WTC11 (cell line): ENCODE measurements around the gene MCM3AP. TPM values are rescaled to one million over a fixed set of nuclear protein-coding genes. Genes with fewer than 3 reads are reported as not detected.

Experiments
- ATAC-seq: fragments of 200-7000 bp; cut with Tn5 transposase; 2 replicates; pipeline ENCODE4 v1.10.0; 2021; ENCODE audit warnings: mild to moderate bottlenecking, moderate library complexity
- CTCF ChIA-PET: fragments of 300-600 bp; sonication (Branson Sonifier 250); formaldehyde crosslinking; loops from one replicate; lab custom pipeline; 2021; ENCODE audit warnings: antibody characterized with exemption; lab: Charles Lee
- POLR2A ChIA-PET: fragments of 350-600 bp; sonication (Branson Sonifier 250); formaldehyde crosslinking; loops from one replicate; lab custom pipeline; 2021; ENCODE audit warnings: antibody characterized with exemption; lab: Charles Lee
- DNase-seq: peaks from one replicate; pipeline ENCODE4 v3.0.0; 2021; ENCODE audit warnings: low spot score
- H3K27ac Mint-ChIP-seq: 2 replicates; pipeline ENCODE4 v1.8.0; 2021; ENCODE audit warnings: mixed read lengths
- H3K27me3 Mint-ChIP-seq: 2 replicates; pipeline ENCODE4 v1.8.0; 2021; ENCODE audit warnings: low read depth, mild to moderate bottlenecking, moderate library complexity, mixed read lengths
- H3K36me3 Mint-ChIP-seq: 2 replicates; pipeline ENCODE4 v1.8.0; 2021; ENCODE audit warnings: mixed read lengths
- H3K4me1 Mint-ChIP-seq: 2 replicates; pipeline ENCODE4 v1.8.0; 2022; ENCODE audit warnings: mixed read lengths
- H3K4me3 Mint-ChIP-seq: 2 replicates; pipeline ENCODE4 v1.8.0; 2021; ENCODE audit warnings: mild to moderate bottlenecking, moderate library complexity, mixed read lengths
- H3K9me3 Mint-ChIP-seq: 2 replicates; pipeline ENCODE4 v1.8.0; 2021; ENCODE audit warnings: mixed read lengths
- ATF1 ChIP-seq: sonication (generic); formaldehyde crosslinking; IDR thresholded peaks from 2 replicates; pipeline ENCODE4 v1.8.1; 2023; ENCODE audit warnings: mild to moderate bottlenecking, moderate library complexity, missing genetic modification reagents
- ETV6 ChIP-seq: sonication (generic); formaldehyde crosslinking; IDR thresholded peaks from 2 replicates; pipeline ENCODE4 v1.8.1; 2022; ENCODE audit warnings: mild to moderate bottlenecking, missing genetic modification reagents
- MYBL2 ChIP-seq: sonication (generic); formaldehyde crosslinking; IDR thresholded peaks from 2 replicates; pipeline ENCODE4 v1.8.1; 2023; ENCODE audit warnings: mild to moderate bottlenecking, moderate library complexity, missing genetic modification reagents
- NFE2L1 ChIP-seq: sonication (generic); formaldehyde crosslinking; IDR thresholded peaks from 2 replicates; pipeline ENCODE4 v1.8.1; 2023; ENCODE audit warnings: missing genetic modification reagents
- NFYB ChIP-seq: sonication (generic); formaldehyde crosslinking; conservative IDR thresholded peaks from 2 replicates; pipeline ENCODE4 v1.8.0; 2022; ENCODE audit warnings: low read depth, missing genetic modification reagents
- OVOL2 ChIP-seq: fragments of 250-450 bp; sonication (Bioruptor Pico); IDR thresholded peaks from 2 replicates; pipeline ENCODE4 v1.9.0; 2021; ENCODE audit warnings: mild to moderate bottlenecking, borderline replicate concordance
- SMAD4 ChIP-seq: sonication (generic); formaldehyde crosslinking; IDR thresholded peaks from 2 replicates; pipeline ENCODE4 v1.8.0; 2022; ENCODE audit warnings: mild to moderate bottlenecking, missing genetic modification reagents
- SP1 ChIP-seq: sonication (generic); formaldehyde crosslinking; conservative IDR thresholded peaks from 2 replicates; pipeline ENCODE4 v1.8.1; 2022; ENCODE audit warnings: missing genetic modification reagents
- ZBTB21 ChIP-seq: sonication (generic); formaldehyde crosslinking; IDR thresholded peaks from 2 replicates; pipeline ENCODE4 v1.8.1; 2023; ENCODE audit warnings: mild to moderate bottlenecking, missing genetic modification reagents, borderline replicate concordance
- ZNF138 ChIP-seq: sonication (generic); formaldehyde crosslinking; conservative IDR thresholded peaks from 2 replicates; pipeline ENCODE4 v1.8.1; 2022; ENCODE audit warnings: mild to moderate bottlenecking, moderate library complexity, missing genetic modification reagents
- ZNF263 ChIP-seq: sonication (generic); formaldehyde crosslinking; IDR thresholded peaks from 2 replicates; pipeline ENCODE4 v1.8.1; 2022; ENCODE audit warnings: low read depth, mild to moderate bottlenecking, moderate library complexity, missing genetic modification reagents
- total RNA-seq: library from RNA; stranded (reverse); gene quantifications from 3 replicates; pipeline ENCODE4 v1.2.3, GENCODE V29; 2021
- TF ChIP-seq, protein P1 (sequence below): sonication (generic); formaldehyde crosslinking; IDR thresholded peaks from 2 replicates; pipeline ENCODE4 v1.8.1; 2023; ENCODE audit warnings: mild to moderate bottlenecking, missing genetic modification reagents
- TF ChIP-seq, protein P2 (sequence below): sonication (generic); formaldehyde crosslinking; IDR thresholded peaks from 2 replicates; pipeline ENCODE4 v1.8.0; 2023; ENCODE audit warnings: mild to moderate bottlenecking, missing genetic modification reagents
- TF ChIP-seq, protein P3 (sequence below): fragments of 250-450 bp; sonication (Bioruptor Pico); IDR thresholded peaks from 2 replicates; pipeline ENCODE4 v1.9.0; 2021; ENCODE audit warnings: moderate library complexity, mild to moderate bottlenecking, inconsistent platforms, borderline replicate concordance
- TF ChIP-seq, protein P4 (sequence below): sonication (generic); formaldehyde crosslinking; IDR thresholded peaks from 2 replicates; pipeline ENCODE4 v1.8.1; 2023; ENCODE audit warnings: mild to moderate bottlenecking, missing genetic modification reagents, borderline replicate concordance
- TF ChIP-seq, protein P5 (sequence below): sonication (generic); formaldehyde crosslinking; IDR thresholded peaks from 2 replicates; pipeline ENCODE4 v1.8.1; 2023; ENCODE audit warnings: mild to moderate bottlenecking, moderate library complexity, missing genetic modification reagents
- TF ChIP-seq, protein P6 (sequence below): sonication (generic); formaldehyde crosslinking; IDR thresholded peaks from 2 replicates; pipeline ENCODE4 v1.8.1; 2023; ENCODE audit warnings: mild to moderate bottlenecking, missing genetic modification reagents
- TF ChIP-seq, protein P7 (sequence below): fragments of 250-450 bp; sonication (Bioruptor Pico); IDR thresholded peaks from 2 replicates; pipeline ENCODE4 v1.9.0; 2021; ENCODE audit warnings: mild to moderate bottlenecking, borderline replicate concordance
- TF ChIP-seq, protein P8 (sequence below): sonication (generic); formaldehyde crosslinking; conservative IDR thresholded peaks from 2 replicates; pipeline ENCODE4 v1.8.1; 2022; ENCODE audit warnings: mild to moderate bottlenecking, missing genetic modification reagents

Gene MCM3AP
- total RNA-seq, 1 experiment from 2014 or later = 167 TPM

DNA sequence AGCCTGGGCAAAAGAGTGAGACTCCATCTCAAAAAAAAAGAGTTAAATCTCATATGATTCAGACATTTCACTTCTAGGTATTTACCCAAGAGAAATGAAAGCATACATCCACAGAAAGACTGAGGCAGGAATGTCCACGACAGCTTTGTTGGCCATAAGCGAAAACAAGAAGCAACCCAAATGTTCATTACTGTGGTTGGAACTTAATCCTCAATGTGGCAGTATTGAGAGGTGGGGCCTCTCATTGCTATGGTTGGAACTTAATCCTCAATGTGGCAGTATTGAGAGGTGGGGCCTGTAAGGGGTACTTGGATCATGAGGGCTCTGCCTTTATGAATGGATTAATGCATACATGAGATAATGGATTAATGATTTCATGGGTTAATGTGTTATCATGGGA is 23.0 kb upstream of the MCM3AP start (continued):
- TF ChIP-seq, protein P1, sequence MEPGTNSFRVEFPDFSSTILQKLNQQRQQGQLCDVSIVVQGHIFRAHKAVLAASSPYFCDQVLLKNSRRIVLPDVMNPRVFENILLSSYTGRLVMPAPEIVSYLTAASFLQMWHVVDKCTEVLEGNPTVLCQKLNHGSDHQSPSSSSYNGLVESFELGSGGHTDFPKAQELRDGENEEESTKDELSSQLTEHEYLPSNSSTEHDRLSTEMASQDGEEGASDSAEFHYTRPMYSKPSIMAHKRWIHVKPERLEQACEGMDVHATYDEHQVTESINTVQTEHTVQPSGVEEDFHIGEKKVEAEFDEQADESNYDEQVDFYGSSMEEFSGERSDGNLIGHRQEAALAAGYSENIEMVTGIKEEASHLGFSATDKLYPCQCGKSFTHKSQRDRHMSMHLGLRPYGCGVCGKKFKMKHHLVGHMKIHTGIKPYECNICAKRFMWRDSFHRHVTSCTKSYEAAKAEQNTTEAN = no peak
- TF ChIP-seq, protein P2, sequence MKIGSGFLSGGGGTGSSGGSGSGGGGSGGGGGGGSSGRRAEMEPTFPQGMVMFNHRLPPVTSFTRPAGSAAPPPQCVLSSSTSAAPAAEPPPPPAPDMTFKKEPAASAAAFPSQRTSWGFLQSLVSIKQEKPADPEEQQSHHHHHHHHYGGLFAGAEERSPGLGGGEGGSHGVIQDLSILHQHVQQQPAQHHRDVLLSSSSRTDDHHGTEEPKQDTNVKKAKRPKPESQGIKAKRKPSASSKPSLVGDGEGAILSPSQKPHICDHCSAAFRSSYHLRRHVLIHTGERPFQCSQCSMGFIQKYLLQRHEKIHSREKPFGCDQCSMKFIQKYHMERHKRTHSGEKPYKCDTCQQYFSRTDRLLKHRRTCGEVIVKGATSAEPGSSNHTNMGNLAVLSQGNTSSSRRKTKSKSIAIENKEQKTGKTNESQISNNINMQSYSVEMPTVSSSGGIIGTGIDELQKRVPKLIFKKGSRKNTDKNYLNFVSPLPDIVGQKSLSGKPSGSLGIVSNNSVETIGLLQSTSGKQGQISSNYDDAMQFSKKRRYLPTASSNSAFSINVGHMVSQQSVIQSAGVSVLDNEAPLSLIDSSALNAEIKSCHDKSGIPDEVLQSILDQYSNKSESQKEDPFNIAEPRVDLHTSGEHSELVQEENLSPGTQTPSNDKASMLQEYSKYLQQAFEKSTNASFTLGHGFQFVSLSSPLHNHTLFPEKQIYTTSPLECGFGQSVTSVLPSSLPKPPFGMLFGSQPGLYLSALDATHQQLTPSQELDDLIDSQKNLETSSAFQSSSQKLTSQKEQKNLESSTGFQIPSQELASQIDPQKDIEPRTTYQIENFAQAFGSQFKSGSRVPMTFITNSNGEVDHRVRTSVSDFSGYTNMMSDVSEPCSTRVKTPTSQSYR (CRISPR knock-in tag) = no peak
- TF ChIP-seq, all 79 proteins: peak for 0

DNA sequence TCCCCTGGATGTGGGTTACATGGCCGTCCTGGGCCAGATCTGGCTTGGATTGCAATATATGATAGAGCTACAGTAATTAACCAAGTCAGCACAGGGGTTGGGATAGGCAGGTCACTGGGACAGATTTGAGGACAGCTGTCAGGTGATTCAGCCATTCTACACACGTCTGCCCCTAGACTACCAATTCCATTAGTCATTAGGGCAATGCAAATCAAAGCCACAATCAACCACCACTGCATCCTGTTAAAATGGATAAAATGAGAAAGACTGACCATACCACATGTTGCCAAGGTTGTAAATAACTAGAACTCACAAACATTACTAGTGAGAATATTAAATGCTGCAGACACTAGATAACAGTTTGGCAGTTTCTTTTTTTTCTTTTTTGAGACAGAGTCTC is 22.2 kb upstream of the MCM3AP start:
- DNase-seq (no peak), ATAC-seq (no peak)
- no peak overlapping the region for H3K4me3 Mint-ChIP-seq
- no peak overlapping the region for H3K27ac Mint-ChIP-seq
- H3K4me1 Mint-ChIP-seq = no peaks in the 10 kb centered on the region
- H3K27me3 Mint-ChIP-seq = no peaks in the 10 kb centered on the region
- ChIA-PET CTCF (no interaction called here), POLR2A (no interaction called here)
- peaks cover 48% of the 10 kb centered on the region for H3K36me3 Mint-ChIP-seq
- H3K9me3 Mint-ChIP-seq = no peaks in the 10 kb centered on the region
- TF ChIP-seq NFYB (CRISPR knock-in tag) (no peak), MYBL2 (CRISPR knock-in tag) (no peak), ETV6 (CRISPR knock-in tag) (no peak), ATF1 (CRISPR knock-in tag) (no peak), SP1 (no peak), ZNF138 (CRISPR knock-in tag) (no peak), OVOL2 (CRISPR knock-in tag) (no peak), NFE2L1 (CRISPR knock-in tag) (no peak), ZNF263 (CRISPR knock-in tag) (no peak), ZBTB21 (CRISPR knock-in tag) (no peak), SMAD4 (no peak)
- TF ChIP-seq, protein P3, sequence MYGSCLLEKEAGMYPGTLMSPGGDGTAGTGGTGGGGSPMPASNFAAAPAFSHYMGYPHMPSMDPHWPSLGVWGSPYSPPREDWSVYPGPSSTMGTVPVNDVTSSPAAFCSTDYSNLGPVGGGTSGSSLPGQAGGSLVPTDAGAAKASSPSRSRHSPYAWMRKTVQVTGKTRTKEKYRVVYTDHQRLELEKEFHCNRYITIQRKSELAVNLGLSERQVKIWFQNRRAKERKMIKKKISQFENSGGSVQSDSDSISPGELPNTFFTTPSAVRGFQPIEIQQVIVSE (CRISPR knock-in tag) = no peak
- TF ChIP-seq, protein P4, sequence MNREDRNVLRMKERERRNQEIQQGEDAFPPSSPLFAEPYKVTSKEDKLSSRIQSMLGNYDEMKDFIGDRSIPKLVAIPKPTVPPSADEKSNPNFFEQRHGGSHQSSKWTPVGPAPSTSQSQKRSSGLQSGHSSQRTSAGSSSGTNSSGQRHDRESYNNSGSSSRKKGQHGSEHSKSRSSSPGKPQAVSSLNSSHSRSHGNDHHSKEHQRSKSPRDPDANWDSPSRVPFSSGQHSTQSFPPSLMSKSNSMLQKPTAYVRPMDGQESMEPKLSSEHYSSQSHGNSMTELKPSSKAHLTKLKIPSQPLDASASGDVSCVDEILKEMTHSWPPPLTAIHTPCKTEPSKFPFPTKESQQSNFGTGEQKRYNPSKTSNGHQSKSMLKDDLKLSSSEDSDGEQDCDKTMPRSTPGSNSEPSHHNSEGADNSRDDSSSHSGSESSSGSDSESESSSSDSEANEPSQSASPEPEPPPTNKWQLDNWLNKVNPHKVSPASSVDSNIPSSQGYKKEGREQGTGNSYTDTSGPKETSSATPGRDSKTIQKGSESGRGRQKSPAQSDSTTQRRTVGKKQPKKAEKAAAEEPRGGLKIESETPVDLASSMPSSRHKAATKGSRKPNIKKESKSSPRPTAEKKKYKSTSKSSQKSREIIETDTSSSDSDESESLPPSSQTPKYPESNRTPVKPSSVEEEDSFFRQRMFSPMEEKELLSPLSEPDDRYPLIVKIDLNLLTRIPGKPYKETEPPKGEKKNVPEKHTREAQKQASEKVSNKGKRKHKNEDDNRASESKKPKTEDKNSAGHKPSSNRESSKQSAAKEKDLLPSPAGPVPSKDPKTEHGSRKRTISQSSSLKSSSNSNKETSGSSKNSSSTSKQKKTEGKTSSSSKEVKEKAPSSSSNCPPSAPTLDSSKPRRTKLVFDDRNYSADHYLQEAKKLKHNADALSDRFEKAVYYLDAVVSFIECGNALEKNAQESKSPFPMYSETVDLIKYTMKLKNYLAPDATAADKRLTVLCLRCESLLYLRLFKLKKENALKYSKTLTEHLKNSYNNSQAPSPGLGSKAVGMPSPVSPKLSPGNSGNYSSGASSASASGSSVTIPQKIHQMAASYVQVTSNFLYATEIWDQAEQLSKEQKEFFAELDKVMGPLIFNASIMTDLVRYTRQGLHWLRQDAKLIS = no peak
- TF ChIP-seq, protein P5, sequence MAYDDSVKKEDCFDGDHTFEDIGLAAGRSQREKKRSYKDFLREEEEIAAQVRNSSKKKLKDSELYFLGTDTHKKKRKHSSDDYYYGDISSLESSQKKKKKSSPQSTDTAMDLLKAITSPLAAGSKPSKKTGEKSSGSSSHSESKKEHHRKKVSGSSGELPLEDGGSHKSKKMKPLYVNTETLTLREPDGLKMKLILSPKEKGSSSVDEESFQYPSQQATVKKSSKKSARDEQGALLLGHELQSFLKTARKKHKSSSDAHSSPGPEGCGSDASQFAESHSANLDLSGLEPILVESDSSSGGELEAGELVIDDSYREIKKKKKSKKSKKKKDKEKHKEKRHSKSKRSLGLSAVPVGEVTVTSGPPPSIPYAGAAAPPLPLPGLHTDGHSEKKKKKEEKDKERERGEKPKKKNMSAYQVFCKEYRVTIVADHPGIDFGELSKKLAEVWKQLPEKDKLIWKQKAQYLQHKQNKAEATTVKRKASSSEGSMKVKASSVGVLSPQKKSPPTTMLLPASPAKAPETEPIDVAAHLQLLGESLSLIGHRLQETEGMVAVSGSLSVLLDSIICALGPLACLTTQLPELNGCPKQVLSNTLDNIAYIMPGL (CRISPR knock-in tag) = no peak
- TF ChIP-seq, protein P6, sequence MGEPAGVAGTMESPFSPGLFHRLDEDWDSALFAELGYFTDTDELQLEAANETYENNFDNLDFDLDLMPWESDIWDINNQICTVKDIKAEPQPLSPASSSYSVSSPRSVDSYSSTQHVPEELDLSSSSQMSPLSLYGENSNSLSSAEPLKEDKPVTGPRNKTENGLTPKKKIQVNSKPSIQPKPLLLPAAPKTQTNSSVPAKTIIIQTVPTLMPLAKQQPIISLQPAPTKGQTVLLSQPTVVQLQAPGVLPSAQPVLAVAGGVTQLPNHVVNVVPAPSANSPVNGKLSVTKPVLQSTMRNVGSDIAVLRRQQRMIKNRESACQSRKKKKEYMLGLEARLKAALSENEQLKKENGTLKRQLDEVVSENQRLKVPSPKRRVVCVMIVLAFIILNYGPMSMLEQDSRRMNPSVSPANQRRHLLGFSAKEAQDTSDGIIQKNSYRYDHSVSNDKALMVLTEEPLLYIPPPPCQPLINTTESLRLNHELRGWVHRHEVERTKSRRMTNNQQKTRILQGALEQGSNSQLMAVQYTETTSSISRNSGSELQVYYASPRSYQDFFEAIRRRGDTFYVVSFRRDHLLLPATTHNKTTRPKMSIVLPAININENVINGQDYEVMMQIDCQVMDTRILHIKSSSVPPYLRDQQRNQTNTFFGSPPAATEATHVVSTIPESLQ (CRISPR knock-in tag) = no peak
- TF ChIP-seq, protein P7, sequence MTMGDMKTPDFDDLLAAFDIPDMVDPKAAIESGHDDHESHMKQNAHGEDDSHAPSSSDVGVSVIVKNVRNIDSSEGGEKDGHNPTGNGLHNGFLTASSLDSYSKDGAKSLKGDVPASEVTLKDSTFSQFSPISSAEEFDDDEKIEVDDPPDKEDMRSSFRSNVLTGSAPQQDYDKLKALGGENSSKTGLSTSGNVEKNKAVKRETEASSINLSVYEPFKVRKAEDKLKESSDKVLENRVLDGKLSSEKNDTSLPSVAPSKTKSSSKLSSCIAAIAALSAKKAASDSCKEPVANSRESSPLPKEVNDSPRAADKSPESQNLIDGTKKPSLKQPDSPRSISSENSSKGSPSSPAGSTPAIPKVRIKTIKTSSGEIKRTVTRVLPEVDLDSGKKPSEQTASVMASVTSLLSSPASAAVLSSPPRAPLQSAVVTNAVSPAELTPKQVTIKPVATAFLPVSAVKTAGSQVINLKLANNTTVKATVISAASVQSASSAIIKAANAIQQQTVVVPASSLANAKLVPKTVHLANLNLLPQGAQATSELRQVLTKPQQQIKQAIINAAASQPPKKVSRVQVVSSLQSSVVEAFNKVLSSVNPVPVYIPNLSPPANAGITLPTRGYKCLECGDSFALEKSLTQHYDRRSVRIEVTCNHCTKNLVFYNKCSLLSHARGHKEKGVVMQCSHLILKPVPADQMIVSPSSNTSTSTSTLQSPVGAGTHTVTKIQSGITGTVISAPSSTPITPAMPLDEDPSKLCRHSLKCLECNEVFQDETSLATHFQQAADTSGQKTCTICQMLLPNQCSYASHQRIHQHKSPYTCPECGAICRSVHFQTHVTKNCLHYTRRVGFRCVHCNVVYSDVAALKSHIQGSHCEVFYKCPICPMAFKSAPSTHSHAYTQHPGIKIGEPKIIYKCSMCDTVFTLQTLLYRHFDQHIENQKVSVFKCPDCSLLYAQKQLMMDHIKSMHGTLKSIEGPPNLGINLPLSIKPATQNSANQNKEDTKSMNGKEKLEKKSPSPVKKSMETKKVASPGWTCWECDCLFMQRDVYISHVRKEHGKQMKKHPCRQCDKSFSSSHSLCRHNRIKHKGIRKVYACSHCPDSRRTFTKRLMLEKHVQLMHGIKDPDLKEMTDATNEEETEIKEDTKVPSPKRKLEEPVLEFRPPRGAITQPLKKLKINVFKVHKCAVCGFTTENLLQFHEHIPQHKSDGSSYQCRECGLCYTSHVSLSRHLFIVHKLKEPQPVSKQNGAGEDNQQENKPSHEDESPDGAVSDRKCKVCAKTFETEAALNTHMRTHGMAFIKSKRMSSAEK (CRISPR knock-in tag) = no peak
- TF ChIP-seq, protein P8, sequence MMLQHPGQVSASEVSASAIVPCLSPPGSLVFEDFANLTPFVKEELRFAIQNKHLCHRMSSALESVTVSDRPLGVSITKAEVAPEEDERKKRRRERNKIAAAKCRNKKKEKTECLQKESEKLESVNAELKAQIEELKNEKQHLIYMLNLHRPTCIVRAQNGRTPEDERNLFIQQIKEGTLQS (CRISPR knock-in tag) = no peak
